Ectodermal cell (in vitro differentiated cells): ENCODE results near the gene PRG2.

ENCODE experiments used
- H3K27ac ChIP-seq: 2 replicates; pipeline ENCODE4 v1.7.0; 2013; ENCODE audit warnings: mild to moderate bottlenecking, low read depth, low read length; ENCODE audit not compliant: insufficient read depth, poor library complexity, severe bottlenecking
- H3K27me3 ChIP-seq: 2 replicates; pipeline ENCODE4 v1.7.0; 2013; ENCODE audit warnings: mild to moderate bottlenecking, low read length; ENCODE audit not compliant: insufficient read depth, control insufficient read depth, poor library complexity, severe bottlenecking
- H3K36me3 ChIP-seq: one replicate; pipeline ENCODE4 v1.7.0; 2013; ENCODE audit warnings: low read length; ENCODE audit not compliant: control insufficient read depth, insufficient read depth
- H3K4me1 ChIP-seq: one replicate; pipeline ENCODE4 v1.7.0; 2013; ENCODE audit warnings: low read length; ENCODE audit not compliant: control insufficient read depth, insufficient read depth
- H3K4me3 ChIP-seq: 2 replicates; pipeline ENCODE4 v1.7.0; 2013; ENCODE audit warnings: low read depth, low read length, control low read depth; ENCODE audit not compliant: insufficient read depth
- H3K9me3 ChIP-seq: 2 replicates; pipeline ENCODE4 v1.7.0; 2013; ENCODE audit warnings: mild to moderate bottlenecking, low read length, moderate library complexity; ENCODE audit not compliant: control insufficient read depth
- WGBS, 2 experiments: methylation state at CpG; one replicate each; pipeline ENCODE4 v1.1.7; 2013; ENCODE audit warnings: missing lambda C conversion rate in 2 of 2; 5-methylcytosine and 5-hydroxymethylcytosine counted together

PRG2 gene

DNA sequence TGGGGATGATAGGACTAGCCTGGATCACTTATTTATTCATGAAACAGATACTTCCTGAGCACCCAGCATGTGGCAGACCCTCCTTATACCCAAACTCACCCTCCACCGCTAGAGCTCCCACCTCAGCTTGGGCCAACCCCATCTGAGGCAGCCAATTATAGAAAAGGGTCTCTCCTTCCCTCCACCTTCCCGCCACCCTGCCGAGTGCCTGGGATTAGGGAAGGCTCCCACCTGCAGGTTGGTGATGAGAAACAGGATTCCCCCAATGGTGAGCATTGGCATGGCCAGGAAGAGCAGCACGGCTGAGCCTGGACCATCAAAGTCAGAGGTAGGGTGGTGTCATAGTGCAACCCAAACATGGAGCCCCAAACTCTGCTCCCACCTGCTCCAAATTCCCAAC lies 30.6 kb upstream of the PRG2 start:
- Histone ChIP-seq H3K27me3 (peaks cover 2% of the 10 kb centered on the region), H3K4me3 (no peak overlapping the region), H3K4me1 (no peaks in the 10 kb centered on the region), H3K9me3 (no peaks in the 10 kb centered on the region), H3K27ac (no peak overlapping the region), H3K36me3 (peaks cover 10% of the 10 kb centered on the region)
- WGBS, 2 experiments, result 86 to 92% methylated on average over 4 of the region's 4 CpGs

DNA sequence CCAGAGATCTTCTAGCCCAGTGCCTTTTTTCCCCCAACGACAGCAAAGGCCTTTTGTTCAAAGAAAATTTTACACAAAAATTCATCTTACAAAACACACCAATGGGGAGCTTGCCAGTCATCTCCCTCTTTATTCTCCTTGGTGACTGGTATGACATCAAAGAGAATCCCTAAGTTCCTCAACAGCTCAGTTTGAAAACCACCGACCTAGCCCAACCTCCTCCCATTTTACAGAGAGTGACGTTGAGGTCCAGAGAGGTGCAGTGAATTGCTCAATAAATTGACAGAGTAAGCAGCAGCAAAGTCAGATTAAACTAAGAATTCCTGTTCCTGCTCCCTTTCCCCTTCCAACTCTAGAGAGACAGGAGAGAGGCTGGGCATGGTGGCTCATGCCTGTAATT lies 28.7 kb upstream of the PRG2 start:
- WGBS, 2 experiments, result 91 to 97% methylated on average over 3 of the region's 3 CpGs
- Histone ChIP-seq H3K27me3 (no peaks in the 10 kb centered on the region), H3K4me1 (no peaks in the 10 kb centered on the region), H3K27ac (no peak overlapping the region), H3K9me3 (no peaks in the 10 kb centered on the region), H3K36me3 (peaks cover 10% of the 10 kb centered on the region), H3K4me3 (no peak overlapping the region)

DNA sequence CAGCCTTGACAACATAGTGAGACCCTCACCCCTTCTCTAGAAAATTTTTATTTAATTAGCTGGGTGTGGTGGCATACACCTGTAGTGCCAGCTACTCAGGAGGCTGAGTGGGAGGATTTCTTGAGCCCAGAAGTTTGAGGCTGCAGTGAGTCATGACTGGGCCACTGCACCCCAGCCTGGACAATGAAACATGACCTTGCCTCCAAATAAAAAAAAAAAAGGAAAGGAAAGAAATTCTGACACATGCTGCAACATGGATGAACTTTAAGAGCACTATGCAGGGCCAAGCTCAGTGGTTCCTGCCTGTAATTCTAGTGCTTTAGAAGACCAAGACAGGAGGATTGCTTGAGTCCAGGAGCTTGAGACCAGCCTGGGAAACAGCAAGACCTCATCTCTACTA lies 27.7 kb upstream of the PRG2 start:
- Histone ChIP-seq H3K4me3 (no peak overlapping the region), H3K27me3 (no peaks in the 10 kb centered on the region), H3K9me3 (no peaks in the 10 kb centered on the region), H3K36me3 (peaks cover 10% of the 10 kb centered on the region), H3K27ac (no peak overlapping the region), H3K4me1 (no peaks in the 10 kb centered on the region)

DNA sequence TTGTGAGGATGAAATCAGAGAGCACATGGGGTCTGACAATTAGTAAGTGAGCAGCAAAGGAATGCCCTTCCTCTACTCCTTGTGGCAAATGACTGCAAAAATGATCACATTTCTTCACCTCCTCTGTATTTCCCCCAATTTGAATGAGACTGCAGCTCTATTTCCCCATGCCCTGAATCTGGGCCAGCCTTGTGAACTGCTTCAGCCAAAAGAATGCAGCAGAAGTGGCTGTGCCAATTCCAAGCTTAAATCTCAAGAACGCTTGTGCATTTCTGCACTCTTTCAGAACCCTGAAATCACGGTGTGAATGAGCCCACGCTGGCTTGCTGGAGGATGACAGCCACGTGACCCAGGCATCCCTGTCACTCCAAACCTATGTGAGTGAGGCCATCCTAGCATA lies 26.6 kb upstream of the PRG2 start:
- peaks cover 10% of the 10 kb centered on the region for H3K36me3 ChIP-seq

DNA sequence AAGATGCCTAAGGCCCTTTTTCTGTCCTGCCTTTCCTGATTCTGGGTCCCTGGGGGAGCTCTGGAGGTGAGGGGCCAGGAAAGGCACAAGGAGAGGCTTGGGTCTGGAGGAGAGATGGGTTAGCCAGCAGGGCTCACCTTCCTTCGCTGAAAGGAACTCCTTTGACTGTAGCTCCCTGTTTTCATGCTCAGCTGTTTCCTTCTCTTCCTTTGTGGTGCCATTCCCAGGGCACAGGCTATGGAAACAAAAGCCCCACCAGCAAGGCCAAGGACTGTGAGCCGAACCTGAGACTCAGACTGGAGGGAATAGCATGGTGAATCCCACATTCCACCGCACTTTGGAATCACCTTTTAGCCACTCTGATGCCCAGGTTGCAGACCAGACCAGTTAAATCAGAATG lies 26.0 kb upstream of the PRG2 start:
- Histone ChIP-seq H3K4me1 (no peaks in the 10 kb centered on the region), H3K4me3 (no peak overlapping the region), H3K27ac (no peak overlapping the region), H3K27me3 (no peaks in the 10 kb centered on the region), H3K9me3 (no peaks in the 10 kb centered on the region), H3K36me3 (peaks cover 10% of the 10 kb centered on the region)
- WGBS, 2 experiments, result 89 to 96% methylated on average over 3 of the region's 3 CpGs

More for the DNA sequence above, 26.6 kb upstream of the PRG2 start:
- Histone ChIP-seq H3K27ac (no peak overlapping the region), H3K4me3 (no peak overlapping the region), H3K27me3 (no peaks in the 10 kb centered on the region), H3K9me3 (no peaks in the 10 kb centered on the region), H3K4me1 (no peaks in the 10 kb centered on the region)
- 92 to 93% methylated on average over 4 of the region's 4 CpGs for WGBS, 2 experiments

DNA sequence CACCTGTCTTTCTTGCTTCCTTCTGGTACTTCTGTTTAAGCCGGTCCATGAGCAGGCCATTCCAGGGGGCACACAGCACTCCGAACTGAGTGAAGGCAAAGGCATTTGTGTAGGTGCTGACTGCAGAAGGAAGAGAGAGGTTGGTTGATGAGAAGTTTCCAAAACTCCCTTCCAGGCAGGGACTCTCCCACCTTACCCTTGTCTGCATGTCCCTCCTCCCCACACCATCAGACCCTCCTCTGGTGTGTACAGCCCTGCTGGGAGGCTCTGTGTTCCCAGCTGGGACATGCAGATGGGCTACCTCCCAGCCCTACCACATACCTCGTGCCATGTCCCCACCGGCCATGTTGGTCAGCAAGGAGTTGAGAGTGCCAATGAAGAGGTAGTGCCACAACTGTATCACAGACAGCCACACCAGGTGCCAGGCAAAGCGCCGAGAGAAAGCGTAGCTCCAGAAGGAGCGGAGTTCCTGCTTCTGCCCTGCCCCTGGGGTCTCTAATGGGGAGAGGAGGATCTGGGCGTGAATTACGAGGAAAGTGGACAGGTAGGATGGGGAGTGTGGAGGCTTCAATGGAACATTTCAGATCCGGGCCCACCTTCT lies 24.3 kb upstream of the PRG2 start:
- no peaks in the 10 kb centered on the region for H3K27me3 ChIP-seq
- H3K4me3 ChIP-seq, result no peak overlapping the region
- H3K9me3 ChIP-seq, result no peaks in the 10 kb centered on the region
- H3K4me1 ChIP-seq, result no peaks in the 10 kb centered on the region
- WGBS, 2 experiments, result 96 to 97% methylated on average over 11 of the region's 11 CpGs
- H3K36me3 ChIP-seq, result peaks cover 10% of the 10 kb centered on the region
- no peak overlapping the region for H3K27ac ChIP-seq

DNA sequence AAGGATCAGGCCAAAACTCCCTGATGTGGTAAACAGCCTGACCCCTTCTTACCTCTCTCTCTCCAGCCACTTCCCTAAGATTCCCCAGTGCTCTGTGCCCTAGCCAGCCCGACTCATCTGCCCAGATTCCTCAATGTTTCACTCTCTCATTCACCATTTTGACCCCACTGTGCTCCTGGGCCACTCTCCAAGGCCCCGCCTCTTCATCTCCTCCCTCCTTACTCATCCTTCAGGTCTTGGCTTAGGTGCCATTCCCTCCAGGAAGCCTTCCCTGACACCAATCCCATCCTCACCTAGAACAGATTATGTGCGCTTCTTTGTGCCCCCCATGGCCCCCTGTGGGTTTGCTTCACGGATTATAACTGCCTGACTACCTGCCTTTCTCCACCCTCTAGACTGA lies 23.2 kb upstream of the PRG2 start:
- Histone ChIP-seq H3K4me3 (no peak overlapping the region), H3K36me3 (peaks cover 14% of the 10 kb centered on the region), H3K9me3 (no peaks in the 10 kb centered on the region), H3K4me1 (no peaks in the 10 kb centered on the region), H3K27me3 (no peaks in the 10 kb centered on the region), H3K27ac (no peak overlapping the region)
- WGBS, 2 experiments, result 83 to 90% methylated on average over 4 of the region's 4 CpGs

DNA sequence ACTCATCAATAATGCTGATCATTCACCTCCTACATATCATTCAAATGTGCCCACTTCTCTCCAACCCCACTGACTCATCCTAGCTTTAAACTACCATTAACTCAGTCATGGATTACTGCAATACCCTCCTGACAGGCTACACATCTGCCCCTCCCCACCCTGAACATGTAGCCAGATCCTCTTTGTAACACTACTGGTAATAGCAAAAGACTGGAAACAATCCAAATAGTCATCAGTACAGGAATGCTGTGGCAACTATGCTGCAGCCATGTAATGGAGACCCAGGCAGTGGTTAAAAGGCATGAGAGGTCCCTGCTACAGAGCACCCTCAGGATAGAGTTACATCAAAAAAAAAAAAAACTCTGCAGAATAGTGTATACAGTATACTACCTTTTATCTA lies 19.8 kb upstream of the PRG2 start:
- peaks cover 10% of the 10 kb centered on the region for H3K36me3 ChIP-seq
- H3K4me3 ChIP-seq, result no peak overlapping the region

DNA sequence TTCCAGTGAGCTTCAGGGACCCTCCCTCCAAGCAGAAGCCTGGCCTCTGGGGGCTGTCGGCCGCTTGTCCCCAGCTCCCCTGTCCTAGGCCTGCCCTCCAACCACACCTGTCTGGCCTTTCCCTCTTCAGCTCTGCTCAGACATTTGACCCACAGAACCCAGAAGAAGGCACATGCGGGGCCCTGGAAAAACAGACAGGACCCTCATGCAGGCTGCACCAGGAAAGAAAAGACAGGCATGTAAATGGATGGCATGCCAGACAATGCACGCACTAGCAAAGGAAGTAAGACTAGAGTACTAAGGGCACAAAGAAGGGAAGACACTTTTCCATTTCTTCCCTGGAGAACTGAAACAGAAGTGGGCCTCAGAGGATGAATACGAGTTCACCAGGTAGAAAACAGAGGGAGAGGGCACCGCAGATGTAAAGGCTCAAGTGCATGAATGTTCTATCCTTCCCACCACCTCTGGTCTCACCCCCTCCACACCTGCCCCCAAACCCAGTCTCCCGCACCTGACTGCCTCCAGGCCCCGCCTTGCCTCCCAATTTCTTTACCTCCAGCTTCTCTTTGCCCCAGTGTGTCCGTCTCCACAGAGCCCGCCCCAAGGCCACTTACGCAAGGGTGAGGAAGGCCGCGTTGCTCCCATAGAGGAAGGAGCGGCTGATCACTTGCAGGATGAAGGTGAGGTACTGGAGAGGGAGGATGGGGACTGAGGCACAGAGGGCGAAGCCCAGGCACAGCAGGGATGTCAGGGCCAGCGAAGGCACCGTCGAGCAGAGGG lies 19.1 kb upstream of the PRG2 start:
- no peak overlapping the region for H3K4me3 ChIP-seq
- H3K9me3 ChIP-seq, result no peaks in the 10 kb centered on the region
- H3K27me3 ChIP-seq, result no peaks in the 10 kb centered on the region
- peaks cover 10% of the 10 kb centered on the region for H3K36me3 ChIP-seq
- 93 to 94% methylated on average over 18 of the region's 18 CpGs for WGBS, 2 experiments
- no peak overlapping the region for H3K27ac ChIP-seq
- H3K4me1 ChIP-seq, result no peaks in the 10 kb centered on the region

More for the DNA sequence above, 19.8 kb upstream of the PRG2 start:
- H3K4me1 ChIP-seq, result no peaks in the 10 kb centered on the region
- H3K27ac ChIP-seq, result no peak overlapping the region
- no peaks in the 10 kb centered on the region for H3K9me3 ChIP-seq
- H3K27me3 ChIP-seq, result no peaks in the 10 kb centered on the region

DNA sequence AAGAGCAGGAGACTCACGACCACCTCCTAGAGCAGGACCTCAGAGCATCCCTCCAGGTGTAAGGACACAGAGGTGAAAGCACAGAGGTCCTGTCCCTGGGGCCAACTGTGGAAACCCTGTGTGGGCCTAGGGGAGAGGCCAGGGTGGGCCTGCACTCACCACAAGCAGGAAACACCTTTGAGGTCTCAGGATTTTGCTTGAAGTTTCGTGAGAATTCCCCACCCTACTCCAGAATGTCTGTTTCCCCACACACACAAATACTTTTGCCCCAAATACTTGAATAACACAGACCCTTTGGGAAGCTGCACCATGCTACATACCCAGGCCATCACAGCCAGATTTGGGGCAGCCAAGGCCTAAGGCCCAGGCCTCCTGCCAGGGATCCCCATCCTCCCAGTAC lies 18.3 kb upstream of the PRG2 start:
- no peak overlapping the region for H3K27ac ChIP-seq
- H3K4me3 ChIP-seq, result no peak overlapping the region
- H3K36me3 ChIP-seq, result peaks cover 10% of the 10 kb centered on the region
- no peaks in the 10 kb centered on the region for H3K27me3 ChIP-seq
- no peaks in the 10 kb centered on the region for H3K4me1 ChIP-seq
- WGBS, 2 experiments, result 96% methylated on average over 2 of the region's 2 CpGs
- H3K9me3 ChIP-seq, result no peaks in the 10 kb centered on the region
